ENCODE results near the gene PVRIG.
"Not testable (repeated sequence)": the region's sequence is repeated elsewhere in the genome, so short reads cannot be mapped to it uniquely, and the experiment has no call there.

Gene PVRIG

DNA sequence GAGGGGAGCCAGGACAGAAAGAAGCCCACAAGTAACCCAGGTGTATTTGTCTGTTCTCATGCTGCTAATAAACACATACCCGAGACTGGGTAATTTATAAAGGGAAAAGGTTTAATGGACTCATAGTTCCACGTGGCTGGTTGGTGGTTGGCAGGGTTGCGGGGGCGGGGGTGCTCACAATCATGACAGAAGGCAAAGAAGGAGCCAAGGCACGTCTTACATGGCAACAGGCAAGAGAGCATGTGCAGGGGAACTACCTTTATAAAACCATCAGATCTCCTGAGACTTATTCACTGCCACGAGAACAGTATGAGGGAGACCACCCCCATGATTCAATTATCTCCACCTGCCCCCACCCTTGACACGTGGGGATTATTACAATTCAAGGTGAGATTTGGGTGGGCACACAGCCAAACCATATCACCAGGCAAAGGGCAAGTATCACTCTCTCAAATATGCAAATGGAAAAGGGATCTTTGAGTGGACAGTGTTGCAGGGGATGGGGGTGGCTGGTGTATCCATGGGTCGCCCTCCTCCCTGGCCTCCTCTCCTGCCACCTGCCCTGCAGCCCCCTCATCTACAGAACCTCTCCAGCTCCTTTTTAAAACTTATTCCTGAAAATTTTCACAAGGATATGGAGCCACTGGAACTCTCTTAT is 15.0 kb downstream of the PVRIG start:
- not testable (repeated sequence) for DNase-seq (ENCODE audit: low spot score)

DNA sequence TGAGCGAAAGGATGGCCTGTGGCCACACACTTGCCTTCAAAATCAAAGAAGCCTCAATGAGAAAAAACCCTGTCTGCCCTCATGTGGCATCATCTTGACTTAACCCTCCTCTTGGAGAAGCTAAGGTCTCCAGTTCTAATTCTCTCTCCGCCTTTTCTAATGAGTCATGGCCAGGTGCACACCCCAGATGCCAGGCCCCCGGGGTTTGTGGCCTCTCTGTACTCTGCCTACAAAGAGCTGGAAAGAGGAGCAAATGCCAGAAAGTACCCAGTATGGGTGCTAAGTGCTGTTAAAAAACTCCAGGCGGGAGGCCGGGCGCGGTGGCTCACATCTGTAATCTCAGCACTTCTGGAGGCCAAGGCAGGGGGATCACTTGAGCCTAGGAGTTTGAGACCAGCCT is 20.2 kb downstream of the PVRIG start:
- not testable (repeated sequence) for DNase-seq (ENCODE audit: low spot score)

DNA sequence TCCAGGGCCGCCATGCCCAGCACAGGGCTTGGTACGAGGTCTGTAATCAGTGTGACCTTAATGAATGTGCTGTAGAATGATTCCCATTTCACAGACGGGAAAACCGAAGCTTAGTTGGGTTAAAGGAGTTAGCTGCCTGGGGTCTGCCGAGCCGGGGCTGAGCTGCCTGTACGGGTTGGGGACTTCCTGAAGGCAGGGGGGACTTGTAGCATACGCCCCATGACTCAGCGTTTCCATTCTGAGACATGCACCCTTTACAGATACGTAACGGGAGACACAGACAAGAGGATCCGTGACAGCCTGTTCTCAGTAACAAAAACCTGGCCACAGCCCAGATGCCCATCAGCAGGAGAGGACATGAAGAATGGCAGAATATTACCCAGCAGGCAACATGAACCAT is 23.6 kb downstream of the PVRIG start:
- not testable (repeated sequence) for DNase-seq (ENCODE audit: low spot score)

DNA sequence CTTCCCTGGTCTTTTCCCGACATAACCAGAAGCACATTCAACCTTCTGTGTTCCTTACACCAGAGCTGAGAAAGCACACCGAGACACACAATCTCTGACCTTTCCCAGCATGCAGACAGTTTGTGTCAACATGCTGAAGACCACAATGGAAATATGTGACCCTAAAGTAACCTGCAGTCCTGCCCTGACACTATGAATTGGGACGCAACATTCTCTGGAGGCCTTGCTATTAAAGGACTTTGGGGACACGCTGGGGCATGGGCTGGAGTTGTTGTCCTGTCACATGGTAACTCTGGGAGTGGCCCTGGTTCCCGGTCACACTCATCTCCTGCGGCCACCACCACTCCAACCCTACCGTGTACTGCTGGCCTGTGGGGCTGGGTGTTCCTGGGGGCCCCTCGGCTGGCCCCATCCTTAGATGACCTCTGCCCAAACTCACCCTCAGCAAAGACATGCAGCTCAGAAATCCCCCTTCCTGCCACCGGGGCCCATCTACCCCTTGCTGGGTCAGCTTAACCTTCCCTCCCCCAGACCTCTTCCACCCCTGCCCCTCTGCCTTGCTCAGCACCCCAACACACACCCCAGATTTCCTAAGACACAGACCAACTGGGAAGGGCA is 25.3 kb downstream of the PVRIG start:
- DNase-seq (ENCODE audit: low spot score) = not testable (repeated sequence)

DNA sequence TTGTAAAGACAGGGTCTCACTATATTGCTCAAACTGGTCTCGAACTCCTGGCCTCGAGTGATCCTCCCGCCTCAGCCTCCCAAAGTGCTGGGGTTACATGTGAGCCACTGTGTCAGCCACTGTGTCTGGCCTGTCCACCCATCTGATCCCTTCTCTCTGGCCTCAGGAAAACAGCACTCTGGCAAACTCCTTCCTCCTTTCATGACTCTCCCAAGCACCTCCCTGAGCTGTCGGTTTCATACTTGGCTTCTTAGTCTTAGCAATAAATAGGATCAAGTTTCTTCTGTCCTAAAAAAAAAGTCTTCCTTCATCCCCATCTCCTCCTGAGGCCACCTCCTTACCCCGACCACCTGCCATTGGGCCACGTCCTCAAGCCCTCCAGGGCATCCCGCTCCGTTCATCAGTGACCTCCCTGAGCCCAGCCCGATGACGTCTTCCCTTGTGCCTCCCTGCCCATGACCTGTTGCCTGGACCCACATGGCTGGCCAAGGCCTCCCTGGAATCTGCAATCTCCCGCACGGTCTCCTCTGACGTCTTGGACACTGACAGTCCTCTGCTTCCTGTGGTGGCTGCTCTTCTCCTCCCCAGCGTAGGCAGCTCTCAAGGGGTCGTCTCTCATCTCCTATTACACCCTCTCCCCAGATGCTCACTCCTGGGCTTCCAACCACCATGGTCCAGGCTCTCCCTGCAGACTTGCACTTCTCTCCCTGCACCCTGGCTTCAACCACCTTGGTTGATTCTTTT is 26.5 kb downstream of the PVRIG start:
- not testable (repeated sequence) for DNase-seq (ENCODE audit: low spot score)

DNA sequence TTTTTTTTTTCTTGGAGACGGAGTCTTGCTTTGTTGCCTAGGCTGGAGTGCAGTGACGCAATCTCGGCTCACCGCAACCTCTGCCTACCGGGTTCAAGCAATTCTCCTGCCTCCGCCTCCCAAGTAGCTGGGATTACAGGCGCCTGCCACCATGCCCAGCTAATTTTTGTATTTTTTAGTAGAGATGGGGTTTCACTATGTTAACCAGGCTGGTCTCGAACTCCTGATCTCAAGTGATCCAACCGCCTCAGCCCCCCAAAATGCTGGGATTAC is 27.1 kb downstream of the PVRIG start:
- DNase-seq (ENCODE audit: low spot score) = not testable (repeated sequence)

DNA sequence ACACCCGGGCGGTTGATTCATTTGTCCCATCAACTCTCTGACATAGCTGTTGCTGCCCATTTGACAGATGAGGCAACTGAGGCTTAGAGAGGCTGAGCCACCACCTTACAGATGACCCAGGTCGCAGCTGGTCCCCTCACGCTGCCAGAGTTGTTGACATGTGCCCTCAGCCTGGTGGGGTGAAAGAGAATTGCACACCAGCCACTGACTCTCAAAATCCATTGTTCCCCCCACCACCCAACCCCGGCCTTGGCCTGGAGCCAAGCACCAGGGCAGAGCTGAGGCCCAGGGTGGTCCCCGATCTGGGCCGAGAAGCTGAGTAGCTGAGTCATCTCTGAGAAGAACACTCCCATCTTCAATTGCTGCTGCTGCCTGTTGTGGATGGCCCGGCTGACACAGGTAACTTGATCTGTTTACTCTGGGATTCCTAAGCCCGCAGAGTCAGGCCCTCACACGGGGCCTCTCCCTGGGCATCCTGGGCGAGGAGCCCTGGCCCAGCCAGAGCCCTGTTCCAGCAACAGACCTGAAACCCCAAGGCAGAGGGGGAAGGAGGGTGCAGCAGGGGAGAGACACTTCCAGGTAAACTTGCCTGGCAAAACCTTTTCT is 27.5 kb downstream of the PVRIG start:
- DNase-seq (ENCODE audit: low spot score) = no peak

DNA sequence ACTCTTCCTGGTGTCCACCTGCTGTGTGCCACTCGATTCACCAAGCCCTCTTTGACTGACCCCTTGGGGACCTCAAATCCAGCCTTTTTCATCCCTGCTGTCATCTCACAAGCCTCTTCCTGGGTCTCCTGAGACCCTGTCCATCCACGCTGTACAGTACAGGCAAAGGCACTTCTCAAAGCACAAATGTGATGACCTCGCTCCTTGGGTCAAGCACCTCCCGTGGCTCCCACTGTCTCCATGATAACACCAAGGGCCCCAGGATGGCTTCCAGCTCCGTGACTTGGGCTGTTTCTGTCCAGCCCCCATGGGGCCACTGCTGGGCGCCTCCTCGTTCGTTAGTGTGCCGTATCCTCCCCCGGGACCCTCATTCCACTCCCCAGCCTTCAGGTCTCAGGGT is 28.7 kb downstream of the PVRIG start:
- no peak for DNase-seq (ENCODE audit: low spot score)

DNA sequence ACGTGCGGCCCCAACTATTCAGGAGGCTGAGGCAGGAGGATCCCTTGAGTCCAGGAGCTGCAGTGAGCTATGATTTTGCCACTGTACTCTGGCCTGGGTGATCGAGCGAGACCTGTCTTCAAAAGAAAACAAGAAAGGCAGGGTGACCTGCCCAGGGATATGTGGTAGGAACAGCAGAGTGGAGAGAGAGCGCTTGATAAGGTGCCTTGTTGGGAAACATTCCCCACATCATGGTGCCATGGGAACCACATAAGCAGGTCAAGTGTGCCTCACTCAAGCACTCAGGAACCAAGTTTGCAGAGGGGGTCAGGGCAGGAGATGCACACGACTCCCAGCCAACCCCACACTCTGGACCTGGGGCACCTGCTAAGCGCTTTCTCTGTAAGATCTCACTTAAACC is 37.3 kb downstream of the PVRIG start:
- no peak for DNase-seq (ENCODE audit: low spot score)

DNA sequence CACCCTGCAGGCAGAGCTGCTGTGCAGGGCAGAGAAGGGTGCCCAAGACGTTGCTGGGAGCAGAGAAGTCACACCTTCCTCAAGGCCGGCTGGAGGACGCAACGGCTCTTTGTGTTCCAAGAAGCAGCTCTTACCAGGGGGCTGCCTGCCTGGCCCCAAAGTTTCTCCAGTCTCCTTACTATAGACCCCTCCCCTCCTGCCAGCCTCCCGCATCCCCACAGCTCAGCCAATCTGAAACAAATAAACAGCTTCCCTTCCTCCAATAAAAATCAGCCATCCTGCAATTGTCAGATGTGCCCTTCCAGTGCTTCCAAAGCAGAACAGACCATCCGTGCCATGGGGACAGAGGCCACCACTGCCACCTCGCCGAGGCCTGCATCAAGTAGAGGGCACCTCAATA is 40.2 kb downstream of the PVRIG start:
- not testable (repeated sequence) for DNase-seq (ENCODE audit: low spot score)

DNA sequence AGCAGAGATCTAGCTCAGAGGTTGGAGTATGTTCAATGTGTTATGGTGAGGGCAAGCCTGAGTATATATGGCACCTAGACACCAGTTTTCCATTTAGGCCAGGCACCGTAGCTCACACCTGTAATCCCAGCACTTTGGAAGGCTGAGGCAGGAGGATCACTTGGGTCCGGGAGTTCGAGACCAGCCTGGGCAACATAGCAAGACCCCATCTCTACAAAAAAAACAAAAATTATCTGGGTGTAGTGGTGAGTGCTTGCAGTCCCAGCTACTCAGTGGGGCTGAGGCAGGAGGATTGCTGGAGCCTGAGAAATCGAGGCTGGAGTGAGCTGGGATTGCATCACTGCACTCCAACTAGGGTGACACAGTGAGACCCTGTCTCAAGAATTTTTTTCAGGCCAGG is 43.1 kb downstream of the PVRIG start:
- DNase-seq (ENCODE audit: low spot score) = not testable (repeated sequence)

DNA sequence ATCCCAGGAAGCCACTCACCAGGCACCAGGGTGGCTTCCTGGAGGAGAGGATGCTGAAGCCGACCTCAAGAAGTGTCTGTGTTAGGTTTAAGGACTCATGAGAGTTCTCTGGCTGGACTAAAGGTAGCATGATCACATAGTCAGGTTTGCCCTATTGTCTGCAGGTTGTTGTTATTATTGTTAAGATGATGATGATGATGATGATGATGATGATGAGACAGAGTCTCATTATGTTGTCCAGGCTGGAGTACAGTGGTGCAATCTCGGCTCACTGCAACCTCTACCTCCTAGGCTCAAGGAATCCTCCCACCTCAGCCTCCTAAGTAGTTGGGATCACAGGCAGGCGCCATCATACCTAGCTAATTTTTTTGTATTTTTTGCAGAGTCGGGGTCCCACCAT is 44.5 kb downstream of the PVRIG start:
- DNase-seq (ENCODE audit: low spot score) = not testable (repeated sequence)

DNA sequence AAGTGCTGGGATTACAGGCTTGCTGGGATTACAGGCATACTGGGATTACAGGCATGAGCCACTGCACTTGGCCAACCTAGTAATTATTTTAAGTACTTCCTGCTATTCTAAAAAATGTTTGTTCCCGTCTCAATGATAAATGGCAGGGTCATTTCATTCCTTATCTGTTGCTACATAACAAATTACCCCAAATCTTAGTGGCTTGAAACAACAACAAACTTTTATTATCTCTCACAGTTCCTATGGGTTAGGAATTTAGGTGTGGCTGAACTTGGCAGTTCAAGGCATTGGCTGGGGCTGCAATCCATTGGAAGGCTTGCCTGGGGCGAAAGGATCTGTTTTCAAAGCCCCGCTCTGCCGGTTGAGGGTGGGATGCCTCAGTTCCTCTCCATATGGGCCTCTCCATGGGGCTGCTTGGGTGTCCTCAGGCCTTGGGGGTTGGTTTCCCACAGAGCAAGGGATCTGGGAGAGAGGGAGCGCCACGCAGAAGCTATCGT is 45.0 kb downstream of the PVRIG start:
- DNase-seq (ENCODE audit: low spot score) = not testable (repeated sequence)

DNA sequence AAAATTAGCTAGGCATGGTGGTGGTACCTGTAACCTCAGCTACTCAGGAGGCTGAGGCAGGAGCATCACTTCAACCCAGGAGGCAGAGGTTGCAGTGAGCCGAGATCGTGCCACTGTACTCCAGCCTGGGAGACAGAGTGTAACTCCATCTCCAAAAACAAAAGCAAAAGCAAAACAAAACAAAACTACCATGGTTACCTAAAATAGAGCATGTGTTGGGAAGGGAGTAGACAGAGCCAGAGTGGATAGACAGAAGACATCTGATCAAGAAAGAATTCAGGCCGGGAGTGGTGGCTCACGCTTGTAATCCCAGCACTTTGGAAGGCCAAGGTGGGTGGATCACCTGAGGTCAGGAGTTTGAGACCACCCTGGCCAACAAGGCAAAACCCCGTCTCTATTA is 46.1 kb downstream of the PVRIG start:
- not testable (repeated sequence) for DNase-seq (ENCODE audit: low spot score)

DNA sequence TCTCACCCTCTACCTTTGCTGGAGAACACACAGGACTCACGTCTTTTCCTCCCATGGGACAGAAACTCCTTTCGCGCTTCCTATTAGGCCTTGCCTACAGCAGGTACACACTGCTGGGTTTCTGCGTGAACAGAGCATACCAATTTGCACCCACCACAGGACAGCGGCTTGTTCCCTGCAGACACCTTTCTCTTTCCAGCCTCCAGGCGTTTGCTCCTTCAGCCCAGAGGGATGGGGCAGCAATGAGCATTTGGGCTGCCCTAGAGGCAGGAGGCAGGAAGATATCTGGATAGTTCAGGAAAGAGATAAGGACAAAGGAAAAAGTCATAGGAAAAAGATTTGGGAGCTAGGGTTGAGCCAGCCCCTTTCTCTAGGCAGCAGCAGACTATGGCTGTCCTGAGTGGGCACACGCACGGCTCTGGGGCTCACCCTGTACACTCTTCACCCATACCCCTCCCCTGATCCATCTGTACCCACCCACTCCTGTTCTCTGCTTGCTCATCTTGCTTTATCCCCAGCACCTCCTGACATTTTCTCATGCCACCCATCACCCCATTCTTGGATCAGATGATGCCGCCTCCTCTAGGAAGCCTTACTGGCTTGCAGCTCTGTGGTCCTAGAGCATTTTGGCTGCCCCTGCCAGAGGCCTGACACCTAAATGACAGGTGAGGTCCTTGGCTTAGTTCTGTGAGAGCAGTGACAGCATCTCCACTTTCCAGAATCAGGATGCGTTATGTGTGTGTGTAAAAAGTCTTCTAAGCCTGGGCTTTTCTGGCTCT is 47.0 kb downstream of the PVRIG start:
- no peak for DNase-seq (ENCODE audit: low spot score)

DNA sequence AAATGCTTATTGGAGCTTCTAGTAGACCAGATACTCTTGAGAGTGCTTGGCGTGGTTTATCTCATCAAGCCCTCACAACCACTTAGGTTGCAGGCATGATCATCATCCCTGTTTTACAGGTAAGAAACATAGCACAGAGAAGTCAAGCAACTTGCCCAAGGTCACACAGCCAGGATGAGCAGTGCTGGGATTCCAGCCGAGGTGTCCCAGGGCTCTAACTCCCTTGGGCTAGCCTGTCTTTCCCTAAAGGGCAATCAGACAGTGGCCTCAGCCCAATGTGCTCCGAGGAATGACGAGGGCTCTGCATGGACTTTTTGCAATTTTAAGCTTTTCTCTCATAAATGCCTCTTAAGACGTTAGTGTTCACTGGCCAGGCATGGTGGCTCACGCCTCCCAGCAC is 47.9 kb downstream of the PVRIG start:
- no peak for DNase-seq (ENCODE audit: low spot score)

DNA sequence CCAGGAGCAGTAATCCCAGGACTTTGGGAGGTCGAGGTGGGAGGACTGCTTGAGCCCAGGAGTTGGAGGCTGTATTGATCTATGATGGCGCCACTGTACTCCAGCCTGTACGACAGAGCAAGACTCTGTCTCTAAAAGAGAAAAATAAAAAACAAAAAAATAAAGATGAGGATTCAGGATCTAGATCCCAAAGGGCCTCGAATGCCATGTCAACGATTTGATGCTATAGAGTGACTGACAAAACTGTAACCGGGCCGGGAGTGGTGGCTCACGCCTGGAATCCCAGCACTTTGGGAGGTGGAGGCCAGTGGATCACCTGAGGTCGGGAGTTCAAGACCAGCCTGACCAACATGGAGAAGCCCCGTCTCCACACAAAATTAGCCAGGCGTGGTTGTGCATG is 49.1 kb downstream of the PVRIG start:
- not testable (repeated sequence) for DNase-seq (ENCODE audit: low spot score)

DNA sequence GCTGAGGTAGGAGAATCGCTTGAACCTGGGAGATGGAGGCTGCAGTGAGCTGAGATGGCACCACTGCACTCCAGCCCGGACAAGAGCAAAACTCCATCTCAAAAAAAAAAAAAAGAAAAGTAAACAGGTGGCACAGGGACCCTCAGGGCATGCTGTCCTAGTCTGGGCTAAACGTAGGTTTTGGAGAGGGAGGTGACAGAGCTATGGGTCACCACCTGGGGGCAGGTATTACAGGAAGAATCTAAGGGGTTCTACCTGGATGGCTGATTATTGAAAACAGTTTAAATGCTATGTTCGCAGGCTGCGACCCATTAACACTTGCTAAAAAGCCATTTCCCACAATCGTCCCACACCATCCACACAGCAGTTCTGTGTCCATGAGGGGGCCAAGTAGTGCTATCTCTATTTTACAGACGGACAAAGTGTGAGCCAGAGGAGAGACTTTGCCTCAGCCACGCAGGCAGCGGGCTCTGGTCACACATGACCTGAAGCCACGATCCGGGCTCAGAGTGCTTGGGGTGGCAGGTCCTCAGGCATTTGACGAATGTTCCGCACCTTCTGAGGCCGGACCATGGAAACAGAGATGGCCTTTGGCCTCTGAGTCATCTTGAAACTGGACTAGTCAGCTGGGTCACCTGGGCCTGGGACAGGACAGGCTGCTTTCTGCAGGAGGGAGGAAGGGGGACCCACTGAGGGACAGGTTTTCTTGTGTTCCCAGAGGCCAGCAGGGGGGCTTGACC is 49.7 kb downstream of the PVRIG start:
- not testable (repeated sequence) for DNase-seq (ENCODE audit: low spot score)

DNA sequence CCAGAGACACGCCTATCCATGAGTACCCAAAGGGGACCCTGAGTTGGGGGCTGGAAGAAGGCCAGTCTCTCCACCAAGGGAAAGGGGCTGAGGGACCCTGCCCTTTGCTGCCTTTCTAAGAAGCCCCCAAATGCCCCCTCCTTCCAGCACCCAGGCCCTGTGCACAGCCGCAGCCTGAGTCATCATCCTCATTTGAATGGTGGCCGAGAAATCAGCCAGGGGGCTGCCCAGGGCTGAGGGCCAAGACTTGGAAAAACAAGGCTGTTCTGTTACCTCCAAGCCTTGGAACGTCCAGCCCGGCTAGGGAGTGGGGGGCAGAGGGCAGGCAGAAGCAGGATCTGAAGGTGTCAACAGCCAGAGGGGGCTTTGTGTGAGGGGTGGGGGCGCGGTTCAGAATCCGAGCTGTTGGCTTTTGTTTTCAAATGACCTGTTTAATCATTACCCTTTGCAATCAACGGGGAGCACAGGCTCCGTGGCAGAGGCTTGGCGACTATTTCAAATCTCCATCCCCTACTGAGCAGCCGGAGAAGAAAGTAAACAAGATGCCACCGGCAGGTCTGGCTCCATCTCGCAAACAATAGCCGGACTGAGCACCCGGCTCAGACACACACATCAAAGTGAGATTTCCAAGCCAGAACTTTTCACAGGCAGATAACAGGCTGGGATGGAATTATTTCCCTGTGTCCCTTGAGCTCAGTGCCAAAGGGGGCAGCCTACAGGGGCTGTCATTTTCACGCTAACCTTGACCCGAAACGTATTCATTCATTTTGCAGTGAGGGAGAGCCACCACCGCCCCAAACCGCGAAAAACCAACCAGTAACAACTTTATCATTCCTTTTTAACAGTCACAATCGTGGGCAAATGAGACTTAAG is 50.5 kb downstream of the PVRIG start:
- not testable (repeated sequence) for DNase-seq (ENCODE audit: low spot score)

Data from COLO829 (cell line).